ENCODE measurements around the gene NRCAM.

NRCAM gene

GRCh38 chr7:108448584-108449505, 7.4 kb downstream of the NRCAM start:
- Histone ChIP-seq H3K4me3 (ENCODE audit: low read depth in 1 of 2, low read length in 2 of 2) (no peak overlapping the region), H3K27me3 (ENCODE audit: low read depth, low read length) (peaks cover 5% of the 10 kb centered on the region), H3K9me3 (ENCODE audit: control insufficient read depth in 1 of 2, low read length in 2 of 2) (no peaks in the 10 kb centered on the region), H3K27ac (ENCODE audit: low read length) (no peak overlapping the region), H3K4me1 (ENCODE audit: control insufficient read depth in 1 of 2, insufficient read depth in 2 of 2, low read length in 2 of 2) (no peaks in the 10 kb centered on the region), H3K36me3 (ENCODE audit: control insufficient read depth in 1 of 2, insufficient read depth in 2 of 2, low read length in 2 of 2) (no peaks in the 10 kb centered on the region)

GRCh38 chr7:108442039-108442568, 14.1 kb downstream of the NRCAM start:
- Histone ChIP-seq H3K4me3 (ENCODE audit: low read depth in 1 of 2, low read length in 2 of 2) (no peak overlapping the region), H3K9me3 (ENCODE audit: control insufficient read depth in 1 of 2, low read length in 2 of 2) (no peaks in the 10 kb centered on the region), H3K4me1 (ENCODE audit: control insufficient read depth in 1 of 2, insufficient read depth in 2 of 2, low read length in 2 of 2) (no peaks in the 10 kb centered on the region), H3K27ac (ENCODE audit: low read length) (no peak overlapping the region), H3K36me3 (ENCODE audit: control insufficient read depth in 1 of 2, insufficient read depth in 2 of 2, low read length in 2 of 2) (no peaks in the 10 kb centered on the region), H3K27me3 (ENCODE audit: low read depth, low read length) (no peaks in the 10 kb centered on the region)

DNA sequence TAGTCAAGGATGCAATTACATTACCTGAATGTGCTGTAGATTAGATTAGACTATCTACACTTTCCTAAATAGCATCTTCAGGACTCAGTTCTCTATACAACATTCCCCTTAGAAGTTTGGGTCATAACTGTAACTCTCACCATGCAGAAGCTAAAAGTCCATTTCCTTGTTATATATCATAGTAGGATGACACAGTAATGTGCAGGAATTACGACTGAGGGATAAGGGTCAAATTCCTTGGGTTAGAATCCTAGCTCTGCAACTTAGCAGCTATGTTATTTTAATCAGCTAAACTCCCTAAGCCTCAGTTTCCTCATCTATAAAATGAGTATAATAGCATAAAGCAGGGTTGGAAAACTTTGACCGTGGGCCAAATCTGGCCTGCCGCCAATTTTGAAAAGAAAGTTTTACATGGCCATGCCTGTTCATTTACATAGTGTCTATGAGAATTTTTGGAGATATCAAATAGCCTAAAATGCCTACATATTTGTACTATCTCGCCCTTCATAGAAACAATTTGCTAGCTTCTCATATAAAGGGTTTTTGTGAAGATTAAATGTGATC, 14.8 kb downstream of the NRCAM start:
- Histone ChIP-seq H3K4me3 (ENCODE audit: low read depth in 1 of 2, low read length in 2 of 2) (no peak overlapping the region), H3K9me3 (ENCODE audit: control insufficient read depth in 1 of 2, low read length in 2 of 2) (no peaks in the 10 kb centered on the region), H3K4me1 (ENCODE audit: control insufficient read depth in 1 of 2, insufficient read depth in 2 of 2, low read length in 2 of 2) (no peaks in the 10 kb centered on the region), H3K27me3 (ENCODE audit: low read depth, low read length) (no peaks in the 10 kb centered on the region), H3K36me3 (ENCODE audit: control insufficient read depth in 1 of 2, insufficient read depth in 2 of 2, low read length in 2 of 2) (no peaks in the 10 kb centered on the region), H3K27ac (ENCODE audit: low read length) (no peak overlapping the region)

- Histone ChIP-seq H3K4me3 (ENCODE audit: low read depth in 1 of 2, low read length in 2 of 2) (no peak overlapping the region), H3K36me3 (ENCODE audit: control insufficient read depth in 1 of 2, insufficient read depth in 2 of 2, low read length in 2 of 2) (no peaks in the 10 kb centered on the region), H3K9me3 (ENCODE audit: control insufficient read depth in 1 of 2, low read length in 2 of 2) (no peaks in the 10 kb centered on the region), H3K4me1 (ENCODE audit: control insufficient read depth in 1 of 2, insufficient read depth in 2 of 2, low read length in 2 of 2) (no peaks in the 10 kb centered on the region), H3K27me3 (ENCODE audit: low read depth, low read length) (no peaks in the 10 kb centered on the region), H3K27ac (ENCODE audit: low read length) (no peak overlapping the region)
These were observed 15.6 kb downstream of the NRCAM start for GRCh38 chr7:108440613-108441012.

DNA sequence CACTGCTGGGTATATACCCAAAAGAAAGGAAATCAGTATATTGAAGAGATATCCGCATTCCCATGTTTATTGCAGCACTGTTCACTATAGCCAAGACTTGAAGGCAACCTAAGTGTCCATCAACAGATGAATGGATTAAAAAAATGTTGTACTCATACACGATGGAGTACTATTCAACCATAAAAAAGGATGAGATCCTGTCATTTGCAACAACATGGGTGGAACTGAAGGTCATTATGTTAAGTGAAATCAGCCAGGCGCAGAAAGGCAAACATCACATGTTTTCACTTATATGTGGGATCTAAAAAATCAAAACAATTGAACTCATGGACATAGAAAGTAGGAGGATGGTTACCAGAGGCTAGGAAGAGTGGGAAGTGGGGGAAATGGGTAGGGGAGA, 19.3 kb downstream of the NRCAM start:
- no peak overlapping the region for H3K4me3 ChIP-seq (ENCODE audit: low read depth in 1 of 2, low read length in 2 of 2)
- no peaks in the 10 kb centered on the region for H3K36me3 ChIP-seq (ENCODE audit: control insufficient read depth in 1 of 2, insufficient read depth in 2 of 2, low read length in 2 of 2)
- no peaks in the 10 kb centered on the region for H3K9me3 ChIP-seq (ENCODE audit: control insufficient read depth in 1 of 2, low read length in 2 of 2)
- no peaks in the 10 kb centered on the region for H3K27me3 ChIP-seq (ENCODE audit: low read depth, low read length)
- H3K4me1 ChIP-seq (ENCODE audit: control insufficient read depth in 1 of 2, insufficient read depth in 2 of 2, low read length in 2 of 2) = no peaks in the 10 kb centered on the region
- H3K27ac ChIP-seq (ENCODE audit: low read length) = no peak overlapping the region

GRCh38 chr7:108434010-108434409, 22.2 kb downstream of the NRCAM start:
- no peaks in the 10 kb centered on the region for H3K4me1 ChIP-seq (ENCODE audit: control insufficient read depth in 1 of 2, insufficient read depth in 2 of 2, low read length in 2 of 2)
- H3K27ac ChIP-seq (ENCODE audit: low read length) = no peak overlapping the region
- H3K27me3 ChIP-seq (ENCODE audit: low read depth, low read length) = no peaks in the 10 kb centered on the region
- no peaks in the 10 kb centered on the region for H3K9me3 ChIP-seq (ENCODE audit: control insufficient read depth in 1 of 2, low read length in 2 of 2)
- no peaks in the 10 kb centered on the region for H3K36me3 ChIP-seq (ENCODE audit: control insufficient read depth in 1 of 2, insufficient read depth in 2 of 2, low read length in 2 of 2)
- no peak overlapping the region for H3K4me3 ChIP-seq (ENCODE audit: low read depth in 1 of 2, low read length in 2 of 2)

GRCh38 chr7:108431099-108431498, 25.1 kb downstream of the NRCAM start:
- Histone ChIP-seq H3K27me3 (ENCODE audit: low read depth, low read length) (no peaks in the 10 kb centered on the region), H3K27ac (ENCODE audit: low read length) (no peak overlapping the region), H3K36me3 (ENCODE audit: control insufficient read depth in 1 of 2, insufficient read depth in 2 of 2, low read length in 2 of 2) (no peaks in the 10 kb centered on the region), H3K4me3 (ENCODE audit: low read depth in 1 of 2, low read length in 2 of 2) (no peak overlapping the region), H3K9me3 (ENCODE audit: control insufficient read depth in 1 of 2, low read length in 2 of 2) (no peaks in the 10 kb centered on the region), H3K4me1 (ENCODE audit: control insufficient read depth in 1 of 2, insufficient read depth in 2 of 2, low read length in 2 of 2) (no peaks in the 10 kb centered on the region)

DNA sequence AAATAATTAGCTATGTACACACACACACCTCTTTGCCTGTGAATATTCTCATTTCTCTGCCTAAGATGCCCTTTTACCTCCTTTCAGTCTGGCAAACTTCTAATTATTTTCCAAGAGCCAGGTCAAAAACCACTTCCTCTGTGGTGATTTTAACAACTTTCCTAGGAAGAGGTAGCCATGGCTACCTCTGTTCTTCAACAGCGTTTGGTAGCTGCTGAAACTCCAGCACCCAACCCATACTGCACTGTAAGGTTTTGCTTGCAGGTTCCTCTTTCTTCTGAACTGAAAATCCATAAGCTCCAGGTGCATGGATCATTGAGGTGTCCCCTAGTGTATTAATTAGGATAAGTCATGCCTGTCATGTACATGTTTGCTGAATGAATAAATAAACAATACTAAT, 25.6 kb downstream of the NRCAM start:
- Histone ChIP-seq H3K4me1 (ENCODE audit: control insufficient read depth in 1 of 2, insufficient read depth in 2 of 2, low read length in 2 of 2) (no peaks in the 10 kb centered on the region), H3K4me3 (ENCODE audit: low read depth in 1 of 2, low read length in 2 of 2) (no peak overlapping the region), H3K27ac (ENCODE audit: low read length) (no peak overlapping the region), H3K9me3 (ENCODE audit: control insufficient read depth in 1 of 2, low read length in 2 of 2) (no peaks in the 10 kb centered on the region), H3K27me3 (ENCODE audit: low read depth, low read length) (no peaks in the 10 kb centered on the region), H3K36me3 (ENCODE audit: control insufficient read depth in 1 of 2, insufficient read depth in 2 of 2, low read length in 2 of 2) (no peaks in the 10 kb centered on the region)

GRCh38 chr7:108427766-108428165, 28.5 kb downstream of the NRCAM start:
- Histone ChIP-seq H3K4me3 (ENCODE audit: low read depth in 1 of 2, low read length in 2 of 2) (no peak overlapping the region), H3K27ac (ENCODE audit: low read length) (no peak overlapping the region), H3K27me3 (ENCODE audit: low read depth, low read length) (no peaks in the 10 kb centered on the region), H3K9me3 (ENCODE audit: control insufficient read depth in 1 of 2, low read length in 2 of 2) (no peaks in the 10 kb centered on the region), H3K36me3 (ENCODE audit: control insufficient read depth in 1 of 2, insufficient read depth in 2 of 2, low read length in 2 of 2) (no peaks in the 10 kb centered on the region), H3K4me1 (ENCODE audit: control insufficient read depth in 1 of 2, insufficient read depth in 2 of 2, low read length in 2 of 2) (no peaks in the 10 kb centered on the region)

DNA sequence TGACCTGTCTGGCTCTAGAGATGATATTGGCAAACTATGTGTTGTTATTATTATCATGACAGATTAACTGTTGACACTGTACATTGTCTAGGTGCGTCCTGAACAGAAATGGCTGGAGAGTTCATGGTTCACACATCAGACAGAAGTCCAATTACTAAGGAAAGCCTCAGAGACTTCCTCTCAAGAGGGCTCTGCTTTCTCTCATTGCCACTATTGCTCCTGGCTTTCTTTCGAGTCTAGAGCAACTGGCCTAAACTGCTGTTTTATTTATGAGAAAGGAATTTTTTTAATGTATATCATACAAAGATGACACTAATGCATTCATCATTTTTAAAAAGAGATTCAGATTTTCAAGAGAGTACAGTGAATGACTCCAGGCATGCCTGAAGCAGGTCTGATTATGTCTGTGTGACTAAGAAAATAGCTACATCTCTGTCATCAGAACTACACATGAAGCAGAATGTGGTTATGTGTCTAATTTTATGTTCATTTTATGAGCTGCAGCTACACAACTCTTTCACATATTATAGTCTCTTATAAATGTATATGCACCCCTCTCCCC, 30.4 kb downstream of the NRCAM start:
- Histone ChIP-seq H3K4me3 (ENCODE audit: low read depth in 1 of 2, low read length in 2 of 2) (no peak overlapping the region), H3K36me3 (ENCODE audit: control insufficient read depth in 1 of 2, insufficient read depth in 2 of 2, low read length in 2 of 2) (no peaks in the 10 kb centered on the region), H3K27ac (ENCODE audit: low read length) (no peak overlapping the region), H3K9me3 (ENCODE audit: control insufficient read depth in 1 of 2, low read length in 2 of 2) (no peaks in the 10 kb centered on the region), H3K27me3 (ENCODE audit: low read depth, low read length) (no peaks in the 10 kb centered on the region), H3K4me1 (ENCODE audit: control insufficient read depth in 1 of 2, insufficient read depth in 2 of 2, low read length in 2 of 2) (no peaks in the 10 kb centered on the region)

- Histone ChIP-seq H3K27ac (ENCODE audit: low read length) (no peak overlapping the region), H3K27me3 (ENCODE audit: low read depth, low read length) (no peaks in the 10 kb centered on the region), H3K4me3 (ENCODE audit: low read depth in 1 of 2, low read length in 2 of 2) (no peak overlapping the region), H3K9me3 (ENCODE audit: control insufficient read depth in 1 of 2, low read length in 2 of 2) (no peaks in the 10 kb centered on the region), H3K36me3 (ENCODE audit: control insufficient read depth in 1 of 2, insufficient read depth in 2 of 2, low read length in 2 of 2) (no peaks in the 10 kb centered on the region), H3K4me1 (ENCODE audit: control insufficient read depth in 1 of 2, insufficient read depth in 2 of 2, low read length in 2 of 2) (no peaks in the 10 kb centered on the region)
These were observed 32.2 kb downstream of the NRCAM start for GRCh38 chr7:108424013-108424412.
